ENCODE data around the gene TMEM250.
A peak's percentile ranks its signal among the peaks of the same experiment; 100 is the strongest.

- peak; percentile 88 for TF ChIP-seq MAX (IDR thresholded peaks at IDR 0.05)
- TF ChIP-seq NFIC (IDR thresholded peaks at IDR 0.05): peak; percentile 99
- peak; percentile 95 for TF ChIP-seq TCF12 (IDR thresholded peaks at IDR 0.05; ENCODE audit: low read depth)
- TF ChIP-seq CEBPB (IDR thresholded peaks at IDR 0.05): peak; percentile 36; the same call in 1 of the 2 replicates
- TF ChIP-seq FOXM1 (IDR thresholded peaks at IDR 0.05; ENCODE audit: borderline replicate concordance, low read depth): peak; percentile 52; the same call in 1 of the 2 replicates
- TF ChIP-seq REST (IDR thresholded peaks at IDR 0.05; ENCODE audit: low read depth): no peak
- peak; percentile 37; the same call in 1 of the 2 replicates for TF ChIP-seq TAF1 (IDR thresholded peaks at IDR 0.05; ENCODE audit: low read depth)
- TF ChIP-seq RAD21 (IDR thresholded peaks at IDR 0.05; ENCODE audit: low read depth): peak; percentile 33; the same call in 1 of the 2 replicates
- peak; percentile 73 for TF ChIP-seq USF1 (IDR thresholded peaks at IDR 0.05)
- peak; percentile 84 for TF ChIP-seq EP300 (IDR thresholded peaks at IDR 0.05; ENCODE audit: borderline replicate concordance)
- peak; percentile 77 for TF ChIP-seq ZBTB7A (IDR thresholded peaks at IDR 0.05; ENCODE audit: low read depth)
Measured at GRCh38 chr9:136109351-136110081, 9.2 kb downstream of the TMEM250 start.
